Measurements from ENCODE around the gene LKAAEAR1.

The LKAAEAR1 gene

DNA sequence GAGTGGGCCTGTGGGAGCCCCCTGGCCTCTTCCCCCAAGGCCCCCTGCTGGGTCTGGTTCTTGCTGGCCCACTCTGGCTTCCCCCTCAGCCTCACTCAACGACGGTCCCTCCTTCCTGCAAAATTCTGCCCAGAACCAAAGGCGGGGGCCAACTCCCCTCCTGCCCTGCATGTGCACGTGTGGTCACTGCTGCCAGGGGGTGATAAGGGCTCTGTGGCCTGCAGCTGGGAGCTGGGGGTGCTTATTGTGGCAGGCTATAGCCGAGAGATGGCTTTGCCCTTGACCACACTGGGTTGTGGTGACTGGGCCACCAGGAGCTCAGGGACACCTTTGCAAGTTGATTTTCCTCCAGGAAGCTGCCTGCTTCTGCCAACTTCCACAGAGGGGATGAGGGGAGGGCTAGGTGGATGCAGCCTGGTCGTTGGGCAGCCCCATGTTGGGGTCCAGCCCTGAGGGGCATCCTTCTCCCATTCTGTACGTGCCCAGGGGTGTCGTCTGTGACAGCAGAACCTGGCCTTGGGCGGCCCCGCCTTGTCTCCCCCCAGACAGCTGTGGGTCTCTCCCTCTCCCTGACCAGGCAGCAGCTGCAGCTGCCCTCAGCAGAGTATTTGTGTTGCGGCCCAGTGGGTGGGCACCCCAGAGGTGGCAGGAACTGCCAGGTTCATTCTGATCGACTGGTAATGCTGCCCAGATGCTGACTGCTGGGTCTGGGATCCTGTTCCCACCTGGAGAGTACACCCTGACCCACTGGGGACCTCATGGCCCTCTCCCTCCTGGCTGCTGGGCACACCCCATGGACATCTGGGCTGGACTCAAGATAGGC is 15.6 kb downstream of the LKAAEAR1 start:
- DNase-seq (ENCODE audit: low read depth), result peak; percentile 35
- H3K4me3 ChIP-seq (ENCODE audit: low read depth, low read length), result no peak overlapping the region
- TF ChIP-seq, protein P1, sequence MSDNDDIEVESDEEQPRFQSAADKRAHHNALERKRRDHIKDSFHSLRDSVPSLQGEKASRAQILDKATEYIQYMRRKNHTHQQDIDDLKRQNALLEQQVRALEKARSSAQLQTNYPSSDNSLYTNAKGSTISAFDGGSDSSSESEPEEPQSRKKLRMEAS (IDR thresholded peaks at IDR 0.05; ENCODE audit: low read depth, low read length), result no peak
- TF ChIP-seq MYC (IDR thresholded peaks at IDR 0.05; ENCODE audit: low read depth, low read length) (no peak), POLR2A (IDR thresholded peaks at IDR 0.05; ENCODE audit: extremely low read depth, insufficient read length) (no peak)
- TF ChIP-seq, protein P2, sequence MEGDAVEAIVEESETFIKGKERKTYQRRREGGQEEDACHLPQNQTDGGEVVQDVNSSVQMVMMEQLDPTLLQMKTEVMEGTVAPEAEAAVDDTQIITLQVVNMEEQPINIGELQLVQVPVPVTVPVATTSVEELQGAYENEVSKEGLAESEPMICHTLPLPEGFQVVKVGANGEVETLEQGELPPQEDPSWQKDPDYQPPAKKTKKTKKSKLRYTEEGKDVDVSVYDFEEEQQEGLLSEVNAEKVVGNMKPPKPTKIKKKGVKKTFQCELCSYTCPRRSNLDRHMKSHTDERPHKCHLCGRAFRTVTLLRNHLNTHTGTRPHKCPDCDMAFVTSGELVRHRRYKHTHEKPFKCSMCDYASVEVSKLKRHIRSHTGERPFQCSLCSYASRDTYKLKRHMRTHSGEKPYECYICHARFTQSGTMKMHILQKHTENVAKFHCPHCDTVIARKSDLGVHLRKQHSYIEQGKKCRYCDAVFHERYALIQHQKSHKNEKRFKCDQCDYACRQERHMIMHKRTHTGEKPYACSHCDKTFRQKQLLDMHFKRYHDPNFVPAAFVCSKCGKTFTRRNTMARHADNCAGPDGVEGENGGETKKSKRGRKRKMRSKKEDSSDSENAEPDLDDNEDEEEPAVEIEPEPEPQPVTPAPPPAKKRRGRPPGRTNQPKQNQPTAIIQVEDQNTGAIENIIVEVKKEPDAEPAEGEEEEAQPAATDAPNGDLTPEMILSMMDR (IDR thresholded peaks at IDR 0.05; ENCODE audit: low read depth, low read length), result no peak

DNA sequence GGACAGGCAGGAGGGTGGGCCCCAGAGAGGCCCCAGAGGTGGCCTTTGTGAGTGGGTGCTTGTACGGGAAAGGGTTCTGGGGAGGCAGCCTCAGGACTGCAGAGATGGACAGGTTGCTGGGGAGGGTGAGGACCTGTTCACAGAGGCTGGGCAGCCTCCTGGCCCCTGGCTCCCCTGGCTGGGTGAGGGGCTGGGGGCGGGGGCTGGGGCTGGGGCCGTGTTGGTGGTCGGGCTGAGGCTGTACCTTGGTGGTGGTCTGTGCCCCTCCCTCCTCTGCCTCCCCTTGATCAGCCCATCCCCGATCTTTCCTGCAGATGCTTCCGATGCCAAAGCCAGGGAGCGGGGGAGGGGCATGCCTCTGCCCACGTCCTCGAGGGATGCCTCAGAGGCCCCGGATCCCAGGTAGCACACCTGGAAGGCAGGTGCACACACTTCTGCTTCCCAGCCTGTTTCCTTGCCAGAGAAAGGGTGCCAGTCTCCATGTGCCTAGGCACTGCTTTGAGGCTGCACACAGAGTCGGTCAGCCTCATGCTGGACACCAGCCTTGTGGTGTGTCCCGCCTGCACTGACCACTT is 16.4 kb downstream of the LKAAEAR1 start:
- no peak for DNase-seq (ENCODE audit: low read depth)
- H3K4me3 ChIP-seq (ENCODE audit: low read depth, low read length), result no peak overlapping the region
- TF ChIP-seq, protein P1 (IDR thresholded peaks at IDR 0.05; ENCODE audit: low read depth, low read length), result no peak
- TF ChIP-seq, protein P2 (IDR thresholded peaks at IDR 0.05; ENCODE audit: low read depth, low read length), result no peak
- TF ChIP-seq MYC (IDR thresholded peaks at IDR 0.05; ENCODE audit: low read depth, low read length), result no peak
- no peak for TF ChIP-seq POLR2A (IDR thresholded peaks at IDR 0.05; ENCODE audit: extremely low read depth, insufficient read length)

DNA sequence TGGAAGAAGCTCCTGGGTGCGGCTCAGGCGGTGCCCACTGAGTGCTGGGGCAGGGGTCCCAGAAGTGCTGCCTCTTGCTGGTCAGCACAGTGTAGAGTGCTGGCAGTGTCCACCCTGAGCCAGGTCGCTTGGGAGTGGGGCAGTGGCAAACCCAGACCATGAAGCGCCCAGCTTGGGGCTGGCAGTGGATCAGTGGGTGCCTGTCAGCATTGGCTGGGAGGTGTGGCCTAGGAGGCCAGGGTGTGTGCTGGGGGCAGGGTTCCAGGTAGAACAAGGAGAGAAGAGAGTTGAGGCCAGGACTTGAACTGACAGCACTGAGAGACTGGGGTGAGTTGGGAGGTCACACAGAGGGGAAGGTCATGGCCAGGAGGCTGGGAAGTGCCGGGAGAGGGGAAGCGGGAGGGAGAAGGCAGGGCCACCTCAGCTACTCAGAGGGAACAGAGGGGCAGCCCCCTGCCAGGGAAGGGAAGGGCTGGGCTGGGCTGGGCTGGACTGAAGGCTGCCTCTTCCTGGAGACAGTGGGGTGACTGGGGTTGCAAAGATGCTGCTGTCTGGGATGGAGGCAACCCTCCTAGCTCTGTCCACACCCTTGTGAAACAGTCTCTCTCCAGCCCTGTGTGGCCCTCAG is 17.1 kb downstream of the LKAAEAR1 start:
- no peak overlapping the region for H3K4me3 ChIP-seq (ENCODE audit: low read depth, low read length)
- no peak for TF ChIP-seq MYC (IDR thresholded peaks at IDR 0.05; ENCODE audit: low read depth, low read length)
- TF ChIP-seq, protein P2 (IDR thresholded peaks at IDR 0.05; ENCODE audit: low read depth, low read length), result no peak
- TF ChIP-seq, protein P1 (IDR thresholded peaks at IDR 0.05; ENCODE audit: low read depth, low read length), result no peak
- TF ChIP-seq POLR2A (IDR thresholded peaks at IDR 0.05; ENCODE audit: extremely low read depth, insufficient read length), result no peak
- DNase-seq (ENCODE audit: low read depth), result peak; percentile 35

DNA sequence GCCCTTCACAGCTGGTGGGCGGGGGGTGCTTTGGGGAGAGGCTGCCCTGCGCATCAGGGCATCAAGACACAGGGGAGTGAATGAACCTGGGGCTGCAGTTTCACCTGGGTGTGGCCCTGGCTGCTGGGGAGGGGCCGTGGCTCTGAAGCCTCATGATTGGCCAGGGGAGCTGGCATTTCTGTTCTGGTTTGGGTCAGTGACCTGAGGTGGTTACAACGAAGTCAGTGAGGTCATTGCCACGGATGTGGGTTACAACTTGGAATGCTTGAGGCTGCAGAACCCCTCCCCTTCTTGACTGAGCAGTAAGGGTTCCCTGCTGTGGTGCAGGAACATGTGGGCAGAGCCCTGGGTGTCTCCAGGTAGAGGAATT is 18.2 kb downstream of the LKAAEAR1 start:
- DNase-seq (ENCODE audit: low read depth), result peak; percentile 89
- H3K4me3 ChIP-seq (ENCODE audit: low read depth, low read length), result no peak overlapping the region
- TF ChIP-seq MYC (IDR thresholded peaks at IDR 0.05; ENCODE audit: low read depth, low read length), result no peak
- TF ChIP-seq POLR2A (IDR thresholded peaks at IDR 0.05; ENCODE audit: extremely low read depth, insufficient read length), result no peak
- TF ChIP-seq, protein P1 (IDR thresholded peaks at IDR 0.05; ENCODE audit: low read depth, low read length), result peak; percentile 28; the same call in 1 of the 2 replicates
- TF ChIP-seq, protein P2 (IDR thresholded peaks at IDR 0.05; ENCODE audit: low read depth, low read length), result no peak

DNA sequence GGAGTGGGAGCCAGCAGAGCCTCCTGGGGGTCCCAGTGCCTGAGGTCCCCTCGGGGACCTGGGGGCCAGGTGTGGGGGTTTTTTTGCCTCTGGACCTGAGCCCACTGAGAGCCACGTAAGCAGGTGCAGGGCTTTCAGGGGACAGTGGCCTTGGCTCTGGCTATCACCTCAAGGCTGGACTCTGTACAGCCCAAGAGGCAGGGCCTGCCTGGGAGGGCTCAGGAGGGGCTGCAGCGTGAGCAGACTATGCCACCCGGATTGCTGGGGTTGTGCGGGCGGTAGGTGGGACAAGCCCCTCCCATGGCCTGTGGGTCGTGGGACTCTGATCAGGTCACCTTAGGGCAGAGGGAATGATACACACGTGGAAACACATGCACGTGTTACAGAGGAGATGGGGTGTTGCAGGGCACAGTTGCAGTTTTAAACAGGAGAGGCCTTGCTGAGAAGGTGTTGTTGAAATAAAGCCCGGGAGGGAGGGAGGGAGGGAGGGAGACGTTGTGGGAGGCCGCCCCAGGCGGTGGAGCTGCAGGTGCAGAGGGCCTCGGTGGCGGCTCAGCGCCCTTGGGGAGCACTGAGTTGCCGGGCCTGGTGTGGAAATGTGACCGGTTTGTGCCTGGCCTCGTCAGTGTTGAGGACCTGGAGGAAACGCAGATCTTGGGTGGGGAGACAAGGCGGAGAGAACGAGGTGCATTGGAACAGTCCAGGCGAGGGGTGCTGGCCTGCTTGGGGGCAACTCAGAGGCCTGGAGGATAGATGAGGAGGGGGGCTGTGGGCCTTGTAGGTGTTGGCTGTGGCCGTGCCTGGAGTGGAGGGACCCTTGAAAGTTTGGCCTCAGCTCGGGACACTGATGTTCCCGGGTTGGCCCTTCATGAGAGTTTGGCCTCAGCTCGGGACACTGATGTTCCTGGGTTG is 18.9 kb downstream of the LKAAEAR1 start:
- no peak overlapping the region for H3K4me3 ChIP-seq (ENCODE audit: low read depth, low read length)
- DNase-seq (ENCODE audit: low read depth), result peak; percentile 61
- TF ChIP-seq MYC (IDR thresholded peaks at IDR 0.05; ENCODE audit: low read depth, low read length), result no peak; the same call in 1 of the 2 replicates
- TF ChIP-seq, protein P1 (IDR thresholded peaks at IDR 0.05; ENCODE audit: low read depth, low read length), result peak; percentile 83
